Astrocyte (in vitro differentiated cells and primary cell): ENCODE data around the gene BNIPL.

ENCODE experiments used
- EZH2 ChIP-seq: IDR thresholded peaks from 2 replicates; pipeline ENCODE4 v1.6.1; 2012; ENCODE audit warnings: mild to moderate bottlenecking, low read length, inconsistent platforms; ENCODE audit not compliant: insufficient read depth
- TF ChIP-seq, protein P1 (sequence below): IDR thresholded peaks from 2 replicates; pipeline ENCODE4 v1.5.1; 2011; ENCODE audit warnings: low read depth, mild to moderate bottlenecking, inconsistent platforms, low read length, moderate library complexity; ENCODE audit not compliant: insufficient read depth

DNA sequence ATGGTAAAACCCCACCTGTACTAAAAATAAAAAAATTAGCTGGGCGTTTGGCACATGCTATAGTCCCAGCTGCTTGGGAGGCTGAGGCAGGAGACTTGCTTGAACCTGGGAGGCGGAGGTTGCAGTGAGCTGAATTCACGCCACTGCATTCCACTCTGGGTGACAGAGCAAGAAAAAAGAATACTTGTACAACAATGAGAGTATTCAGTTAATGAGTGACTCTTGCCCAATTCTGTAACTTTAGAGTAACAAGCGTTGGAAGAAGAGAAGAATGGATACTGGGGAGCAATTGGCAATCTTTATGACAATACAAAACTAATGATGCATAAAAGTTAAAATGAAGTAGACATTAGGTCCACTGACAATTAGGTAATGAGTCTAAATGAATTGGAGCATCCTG is 43.8 kb upstream of the BNIPL start:
- TF ChIP-seq, protein P1, sequence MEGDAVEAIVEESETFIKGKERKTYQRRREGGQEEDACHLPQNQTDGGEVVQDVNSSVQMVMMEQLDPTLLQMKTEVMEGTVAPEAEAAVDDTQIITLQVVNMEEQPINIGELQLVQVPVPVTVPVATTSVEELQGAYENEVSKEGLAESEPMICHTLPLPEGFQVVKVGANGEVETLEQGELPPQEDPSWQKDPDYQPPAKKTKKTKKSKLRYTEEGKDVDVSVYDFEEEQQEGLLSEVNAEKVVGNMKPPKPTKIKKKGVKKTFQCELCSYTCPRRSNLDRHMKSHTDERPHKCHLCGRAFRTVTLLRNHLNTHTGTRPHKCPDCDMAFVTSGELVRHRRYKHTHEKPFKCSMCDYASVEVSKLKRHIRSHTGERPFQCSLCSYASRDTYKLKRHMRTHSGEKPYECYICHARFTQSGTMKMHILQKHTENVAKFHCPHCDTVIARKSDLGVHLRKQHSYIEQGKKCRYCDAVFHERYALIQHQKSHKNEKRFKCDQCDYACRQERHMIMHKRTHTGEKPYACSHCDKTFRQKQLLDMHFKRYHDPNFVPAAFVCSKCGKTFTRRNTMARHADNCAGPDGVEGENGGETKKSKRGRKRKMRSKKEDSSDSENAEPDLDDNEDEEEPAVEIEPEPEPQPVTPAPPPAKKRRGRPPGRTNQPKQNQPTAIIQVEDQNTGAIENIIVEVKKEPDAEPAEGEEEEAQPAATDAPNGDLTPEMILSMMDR, result no peak
- TF ChIP-seq EZH2, result no peak
